ENCODE results near the gene KRT79.
"Not testable (repeated sequence)": the region's sequence is repeated elsewhere in the genome, so short reads cannot be mapped to it uniquely, and the experiment has no call there.

KRT79 gene

DNA sequence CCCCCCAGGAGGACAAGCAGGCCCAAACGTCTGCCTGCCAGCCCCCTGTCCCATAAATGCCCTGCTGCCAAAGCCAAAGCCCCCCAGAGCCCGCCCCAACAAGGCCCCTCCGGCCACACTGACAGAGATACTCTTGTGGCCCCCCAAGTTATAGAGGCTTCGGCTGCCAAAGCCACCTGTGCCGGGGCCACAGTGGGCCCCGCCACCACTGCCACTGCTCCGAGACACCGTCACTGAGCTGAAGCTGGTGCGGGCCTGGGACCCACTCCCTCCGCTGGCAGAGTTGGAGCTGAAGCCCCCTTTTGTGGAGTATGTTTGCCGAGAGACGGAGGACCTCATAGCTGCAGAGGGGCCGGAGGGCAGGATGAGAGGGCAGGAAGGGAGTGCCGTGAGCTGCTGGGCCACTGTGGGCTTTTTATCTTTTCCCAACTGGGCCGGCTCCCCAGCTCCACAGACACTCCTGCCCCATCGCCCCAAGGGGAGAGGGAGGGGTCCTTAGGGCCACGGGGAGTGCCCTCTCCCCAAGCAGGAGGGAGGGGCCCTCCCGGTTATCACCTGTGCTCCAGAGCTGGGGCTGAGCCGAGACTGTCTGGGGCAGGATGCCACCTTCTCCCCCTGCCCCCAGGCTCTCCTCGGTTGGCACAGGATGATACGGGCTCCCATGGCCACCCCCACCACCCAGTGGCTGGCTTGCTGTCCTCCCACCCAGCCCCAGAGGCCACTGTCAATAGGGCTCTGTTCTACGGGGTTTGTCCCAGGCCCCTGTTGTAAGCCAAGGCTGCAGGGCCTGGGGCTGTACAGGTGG, at the start of gene KRT79:
KRT79 (minus strand) TSS at position 390 of the 805 bp plus-strand sequence; CDS start at position 339, 51 bp downstream.
- no peak for DNase-seq

DNA sequence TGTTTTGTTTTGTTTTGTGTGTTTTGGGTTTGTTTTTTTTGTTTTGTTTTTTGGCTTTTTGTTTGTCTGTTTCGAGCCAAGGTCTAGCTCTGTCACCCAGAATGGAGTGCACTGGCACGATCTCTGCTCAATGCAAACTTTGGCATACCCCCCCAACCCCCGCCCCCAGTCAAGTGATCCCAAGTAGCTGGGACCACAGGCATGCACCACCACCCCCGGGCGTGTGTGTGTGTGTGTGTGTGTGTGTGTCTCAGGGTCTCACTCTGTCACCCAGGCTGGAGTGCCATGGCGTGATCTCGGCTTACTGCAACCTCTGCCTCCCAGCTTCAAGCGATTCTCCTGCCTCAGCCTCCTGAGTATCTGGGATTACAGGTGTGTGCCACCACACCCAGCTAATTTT, 46.4 kb upstream of the KRT79 start:
- not testable (repeated sequence) for DNase-seq

DNA sequence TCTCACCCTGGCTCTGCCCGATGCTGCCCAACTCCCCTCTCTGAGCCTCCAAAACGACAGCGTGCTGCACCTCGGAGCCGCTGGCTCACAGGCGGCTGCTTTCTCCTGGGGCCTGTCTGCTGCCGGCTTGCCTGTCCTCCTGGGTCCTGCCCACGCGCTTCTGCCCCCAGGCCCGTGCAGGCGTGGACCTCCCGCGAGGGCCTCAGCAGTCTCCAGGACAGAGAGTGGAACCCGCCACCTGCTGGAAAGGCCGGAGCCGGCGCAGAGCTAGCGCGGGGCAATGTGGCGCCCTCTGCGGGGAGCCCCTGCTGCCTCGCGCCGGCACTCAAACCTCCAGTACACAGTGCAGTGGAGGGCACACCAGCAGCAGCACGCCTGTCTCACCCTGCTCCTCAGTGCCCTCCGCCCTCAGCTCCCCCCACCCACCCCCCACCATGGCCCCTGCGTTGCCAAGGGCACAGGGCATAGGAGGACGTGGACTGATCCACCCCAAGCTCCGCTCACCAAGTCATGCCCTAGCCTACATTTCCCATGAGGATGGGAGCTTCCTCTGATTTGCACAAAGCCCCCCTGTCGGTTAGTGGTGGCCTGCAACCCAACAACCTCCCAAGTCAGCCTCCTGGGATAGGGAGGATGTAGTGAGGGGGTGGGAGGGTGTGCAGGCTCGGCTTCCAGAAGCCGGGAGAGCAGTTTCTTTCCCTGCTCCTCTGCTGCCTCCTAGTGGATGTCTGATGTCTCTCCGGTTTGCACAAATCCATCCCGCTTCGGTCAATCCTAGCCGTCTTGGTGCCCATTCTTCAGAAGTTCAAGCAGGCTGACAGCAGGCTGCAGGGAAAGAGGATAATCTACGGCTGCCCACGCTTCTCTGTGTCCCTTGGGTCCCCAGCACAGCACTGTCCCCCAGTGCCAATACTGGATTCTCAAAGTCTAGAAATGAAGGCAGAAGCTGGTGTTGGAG, 45.6 kb upstream of the KRT79 start:
- peak; percentile 85 for DNase-seq

DNA sequence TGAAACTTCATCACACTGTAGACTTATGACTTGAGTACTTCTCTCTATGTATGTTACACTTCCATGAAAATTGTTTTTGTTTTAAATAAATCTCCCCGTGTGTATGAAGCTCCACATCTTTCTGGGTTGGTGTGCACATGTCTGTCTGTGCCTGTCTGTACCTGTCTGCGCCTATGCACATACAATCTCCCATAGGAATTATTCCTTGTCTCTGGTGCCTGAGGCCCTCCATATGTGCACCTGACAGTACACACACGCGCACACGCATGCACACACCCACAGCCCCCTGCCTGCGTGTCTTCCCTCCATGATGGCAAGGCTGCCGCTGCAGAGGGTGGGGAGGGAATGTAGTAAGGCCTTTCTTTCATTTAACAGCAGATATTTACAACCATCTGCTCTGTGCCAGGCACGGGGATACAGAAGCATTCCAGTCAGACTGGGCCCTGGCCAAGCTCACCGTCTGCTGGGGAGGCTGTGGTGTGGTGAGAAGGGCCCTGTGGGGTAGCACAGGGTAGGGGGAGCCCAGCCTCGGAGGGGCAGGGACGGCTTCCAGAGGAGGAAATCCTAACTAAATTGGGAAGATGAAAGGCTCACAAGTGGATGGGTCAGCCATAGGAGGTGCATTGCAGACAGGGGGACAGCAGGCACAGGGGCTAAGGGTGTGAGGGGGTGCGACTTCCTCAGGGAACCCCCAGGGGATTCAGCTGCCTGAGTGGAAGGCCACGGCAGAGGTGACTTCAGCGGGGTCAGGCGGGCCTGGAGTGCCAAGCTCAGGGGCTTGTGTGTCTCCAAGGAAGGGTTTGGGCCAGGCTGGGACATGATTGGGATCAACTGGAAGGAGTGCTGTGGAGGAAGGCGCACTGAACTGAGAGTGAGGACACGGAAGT, 44.6 kb upstream of the KRT79 start:
- no peak for DNase-seq

DNA sequence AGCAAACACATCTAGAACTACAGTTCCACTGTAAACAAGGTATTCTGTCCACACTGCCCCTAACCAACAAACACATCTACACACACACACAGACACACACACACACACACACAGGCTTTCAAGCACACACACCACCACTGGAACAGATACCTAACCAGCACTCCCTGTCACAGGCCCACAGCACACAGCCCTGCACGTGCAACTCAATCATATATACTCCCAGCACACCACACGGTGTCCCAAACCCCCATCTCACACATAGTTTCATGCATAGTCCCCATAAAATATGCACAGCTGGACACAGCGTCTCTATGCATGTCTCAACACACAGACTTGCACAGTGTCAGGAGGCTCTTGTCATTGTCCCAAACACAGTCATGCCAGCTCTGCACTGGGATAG, 43.1 kb upstream of the KRT79 start:
- DNase-seq = no peak

DNA sequence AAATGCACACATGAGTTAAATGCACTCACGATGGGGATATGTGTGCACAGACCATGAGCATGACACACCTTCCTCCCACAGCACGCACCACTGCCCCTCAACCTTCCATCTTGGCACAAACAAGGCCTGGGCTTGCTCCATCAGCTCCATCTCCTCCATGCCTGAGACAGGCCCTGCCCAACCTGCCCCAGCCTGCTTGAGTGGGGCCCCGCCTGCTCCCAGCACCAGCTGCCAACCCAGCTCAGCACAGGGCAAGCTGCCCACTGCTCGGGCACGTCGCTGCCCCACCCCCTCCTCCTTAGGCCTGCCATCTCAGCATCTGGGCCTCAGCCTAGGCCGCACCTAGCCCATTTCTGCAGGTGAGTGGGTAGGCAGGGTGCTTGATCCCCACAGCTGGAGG, 42.3 kb upstream of the KRT79 start:
- DNase-seq = no peak

DNA sequence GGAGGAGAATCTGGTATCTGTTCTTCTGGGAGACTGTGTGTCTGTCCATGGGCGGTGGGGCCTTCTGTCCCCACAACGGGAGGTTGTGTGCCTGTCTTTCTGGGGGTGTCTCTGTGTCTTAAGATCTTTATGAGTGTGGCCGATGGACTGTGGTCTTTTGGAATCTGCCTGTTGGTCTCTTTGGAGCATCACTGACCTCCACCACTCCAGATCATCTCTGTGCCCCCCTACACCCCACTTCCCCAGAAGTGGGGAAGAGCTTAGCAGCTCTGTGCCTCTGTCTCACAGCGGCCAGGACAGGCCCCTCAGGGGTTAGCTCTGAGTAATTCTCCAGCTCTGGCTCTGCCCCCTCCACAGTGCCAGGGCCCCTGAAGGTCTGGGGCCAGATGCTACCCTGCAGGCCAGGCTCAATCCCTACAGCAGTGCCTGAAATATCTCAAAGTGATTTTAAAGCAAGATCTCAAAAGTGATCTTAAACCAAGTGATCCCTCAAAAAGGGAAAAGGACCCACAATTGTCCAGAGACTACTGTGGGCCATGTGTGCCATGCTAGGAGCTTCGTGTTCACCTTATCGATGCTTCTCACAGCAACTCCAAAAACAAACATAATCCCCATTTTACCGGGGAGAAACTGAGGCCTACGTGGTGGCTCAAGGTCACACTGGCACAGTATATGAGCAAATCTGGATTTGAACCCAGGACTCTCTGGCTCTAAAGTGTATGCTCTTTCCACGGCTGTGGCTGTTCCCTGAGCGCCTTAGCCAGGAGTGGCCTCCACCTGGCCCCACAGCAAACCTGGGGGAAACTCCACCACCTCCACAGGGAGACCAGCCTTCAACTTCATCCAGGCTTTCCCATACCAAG, 40.7 kb upstream of the KRT79 start:
- DNase-seq = no peak

DNA sequence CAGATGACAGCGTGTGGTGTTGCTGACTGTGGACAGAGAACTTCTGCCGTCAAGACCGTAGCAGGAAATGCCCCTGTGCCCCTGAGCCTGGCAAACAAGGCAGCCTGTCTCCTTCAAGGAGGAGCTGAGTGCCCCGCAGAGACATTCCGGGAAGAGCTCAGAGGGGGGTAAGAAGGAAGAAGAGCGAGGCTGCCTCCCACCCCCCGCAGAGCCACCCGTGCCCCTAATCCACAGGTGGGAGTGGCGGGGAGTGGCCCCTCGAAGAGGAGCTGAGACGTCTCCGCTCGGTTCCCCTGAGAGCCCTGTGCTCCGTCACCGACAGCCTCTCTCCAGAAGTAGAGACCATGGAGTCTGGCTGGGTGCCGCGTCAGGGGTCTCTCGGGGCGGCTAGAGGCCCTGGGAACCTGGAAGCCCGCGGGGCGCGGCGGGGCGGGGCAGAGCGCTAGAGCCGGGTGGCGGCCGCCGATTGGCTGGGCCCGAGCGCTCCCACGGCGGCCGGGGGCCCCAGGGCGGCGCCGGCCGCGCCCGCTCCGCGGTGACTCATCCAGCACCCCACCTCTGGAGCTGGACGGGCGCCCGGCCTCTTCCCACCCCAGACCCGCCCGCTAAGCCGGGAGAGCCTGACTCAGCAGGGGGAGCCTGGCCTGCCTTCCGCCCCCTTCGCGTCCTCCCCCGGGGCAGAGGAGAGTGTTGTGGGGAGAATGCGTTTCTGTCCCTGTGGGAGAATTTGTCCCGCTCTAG, 39.9 kb upstream of the KRT79 start:
- peak; percentile 95 for DNase-seq

DNA sequence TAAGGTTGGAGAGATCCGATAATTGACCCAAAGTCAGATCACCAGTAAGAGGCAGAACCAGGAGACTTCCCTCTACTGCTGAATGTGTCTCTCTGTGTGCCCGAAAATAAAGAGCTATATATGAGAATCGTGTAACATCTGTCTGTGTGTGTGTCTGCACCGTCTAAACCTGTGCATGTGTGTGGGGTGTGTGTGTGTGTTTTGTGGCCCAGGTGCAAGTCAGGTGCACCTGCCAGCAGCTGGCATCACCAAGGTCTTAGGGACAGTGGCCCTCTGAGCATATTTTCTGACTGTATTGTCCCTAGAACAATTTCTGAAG, 39.4 kb upstream of the KRT79 start:
- no peak for DNase-seq

DNA sequence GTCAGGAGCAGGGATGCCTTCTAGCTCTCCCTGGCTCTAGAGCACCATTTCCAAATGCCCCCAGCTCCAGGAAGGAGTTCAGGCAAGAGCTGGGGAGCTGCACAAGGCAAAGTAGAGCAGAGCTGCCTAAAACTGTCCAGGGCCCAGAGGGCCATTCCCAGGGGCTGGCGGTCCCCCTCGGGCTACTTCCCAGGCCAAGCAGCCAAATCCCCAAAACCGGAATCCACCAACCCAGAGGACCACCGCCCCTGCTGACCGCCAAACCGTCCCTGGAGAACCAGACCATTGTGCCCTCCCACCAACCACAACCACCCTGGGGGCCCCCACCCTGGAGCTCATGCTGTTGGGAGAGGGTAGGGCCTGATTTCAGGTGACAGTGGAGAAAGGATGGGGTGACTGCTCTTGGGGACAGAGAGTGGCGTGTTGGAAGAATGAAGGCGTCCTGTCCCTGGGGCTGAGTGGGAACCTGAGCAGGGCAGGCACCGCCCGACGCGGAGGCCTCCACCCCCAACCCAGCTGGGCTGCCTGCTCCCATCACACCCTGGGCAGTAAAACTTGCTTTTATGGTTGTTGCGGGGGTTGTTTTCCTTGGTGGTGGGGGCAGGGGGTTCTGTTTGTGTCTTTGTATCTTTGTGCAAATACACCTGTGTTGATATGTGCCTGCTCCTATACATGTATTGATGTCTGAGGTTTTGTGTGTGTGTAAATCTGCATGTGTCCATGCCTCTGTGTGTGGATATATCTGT, 38.7 kb upstream of the KRT79 start:
- DNase-seq = no peak

DNA sequence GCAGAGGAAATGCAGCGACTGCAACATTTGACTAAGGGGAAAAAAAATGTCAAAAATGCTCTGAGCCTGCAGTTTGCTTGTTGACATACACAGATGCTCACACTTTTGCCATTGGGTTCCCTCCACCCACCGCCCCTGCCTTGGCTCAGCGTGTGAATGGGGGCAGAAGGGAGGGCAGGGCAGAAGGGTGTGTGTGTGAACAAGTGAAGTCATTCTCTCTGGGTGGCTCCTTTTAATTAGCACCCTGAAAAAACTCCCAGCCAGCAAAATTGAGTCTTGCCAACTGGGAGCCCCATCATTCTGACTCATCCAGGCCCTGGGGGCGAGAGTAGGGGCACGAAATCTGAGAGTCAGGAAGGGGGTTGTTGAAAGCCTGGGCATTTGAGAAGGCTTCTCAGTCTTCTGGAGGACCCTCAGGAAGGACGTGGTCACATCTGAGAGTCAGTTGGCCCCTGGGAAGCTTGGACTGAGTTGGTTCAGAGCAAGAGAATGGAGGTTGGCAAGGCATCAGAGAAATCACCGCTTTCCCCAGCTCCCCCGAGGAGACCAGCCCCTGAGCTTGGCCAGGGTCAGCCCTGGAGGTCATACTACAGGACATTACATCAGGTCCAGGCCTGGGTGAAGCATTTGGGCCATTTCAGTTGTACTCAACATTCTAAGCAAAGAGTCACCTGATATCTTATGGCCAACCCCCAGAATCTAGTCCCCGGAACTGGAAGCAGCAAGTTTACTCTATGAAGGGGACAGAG, 37.4 kb upstream of the KRT79 start:
- peak; percentile 89 for DNase-seq

DNA sequence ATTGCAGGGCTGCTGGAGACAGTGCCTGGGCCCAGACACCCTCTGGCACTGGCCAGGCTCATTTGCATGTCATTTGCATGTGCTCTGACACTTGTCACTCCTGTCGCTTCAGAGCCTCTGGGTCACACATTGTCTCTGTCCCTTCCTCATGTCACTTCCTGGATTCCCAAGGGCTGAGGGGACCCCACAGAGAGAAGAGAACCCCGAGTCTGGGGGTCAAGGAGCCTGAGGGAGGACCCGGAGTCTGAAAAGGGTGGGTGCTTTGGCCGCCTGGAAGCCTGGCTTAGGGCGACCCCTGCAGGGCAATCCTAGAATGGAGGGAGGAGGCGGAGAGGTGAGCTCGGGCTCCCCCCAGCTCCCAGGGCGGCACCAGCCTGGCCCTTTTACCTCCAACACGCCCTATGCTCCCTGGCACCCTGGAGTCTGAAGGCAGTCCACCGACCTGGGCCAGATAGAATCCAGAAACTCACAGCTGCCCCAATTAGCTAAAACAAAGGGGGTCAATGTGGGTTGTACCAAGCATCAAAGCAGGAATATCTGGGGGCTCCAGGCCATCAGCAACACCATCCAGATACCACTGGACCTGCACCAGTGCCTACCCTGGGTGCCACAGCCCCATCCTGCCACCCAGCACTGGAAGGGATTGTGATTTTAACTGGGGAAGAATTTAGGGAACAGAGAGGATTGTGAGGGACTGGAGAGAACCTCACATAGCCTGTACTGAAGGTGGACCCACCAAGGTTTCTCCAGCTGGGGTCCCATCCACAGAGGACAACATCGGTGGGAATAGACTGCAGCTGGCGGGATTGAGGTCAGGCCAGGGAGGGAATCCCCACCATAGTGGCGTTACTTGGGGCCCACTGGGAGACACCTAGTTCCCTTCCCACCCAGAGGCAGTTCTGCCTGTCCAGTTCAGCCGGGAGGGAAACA, 36.5 kb upstream of the KRT79 start:
- peak; percentile 42 for DNase-seq

DNA sequence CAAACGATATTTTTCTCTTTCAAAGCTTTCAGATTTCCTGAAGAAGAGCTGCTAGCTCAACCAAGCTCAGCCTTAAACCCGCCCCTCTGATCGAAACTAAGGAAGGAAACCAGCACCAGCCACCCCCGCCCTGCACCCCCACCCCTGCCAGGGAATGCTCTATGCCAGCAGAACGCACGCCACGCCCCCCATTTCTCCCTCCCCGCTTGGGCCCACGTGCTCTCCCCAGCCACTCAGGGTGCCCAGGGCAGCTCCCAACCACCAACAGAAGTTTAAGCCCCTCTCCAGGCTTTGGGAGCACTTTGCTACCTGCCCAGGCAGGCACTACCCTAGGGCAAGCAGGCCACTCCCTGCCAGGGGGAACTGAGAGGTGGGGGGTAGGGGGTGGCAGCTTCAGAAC, 33.5 kb upstream of the KRT79 start:
- DNase-seq = no peak

DNA sequence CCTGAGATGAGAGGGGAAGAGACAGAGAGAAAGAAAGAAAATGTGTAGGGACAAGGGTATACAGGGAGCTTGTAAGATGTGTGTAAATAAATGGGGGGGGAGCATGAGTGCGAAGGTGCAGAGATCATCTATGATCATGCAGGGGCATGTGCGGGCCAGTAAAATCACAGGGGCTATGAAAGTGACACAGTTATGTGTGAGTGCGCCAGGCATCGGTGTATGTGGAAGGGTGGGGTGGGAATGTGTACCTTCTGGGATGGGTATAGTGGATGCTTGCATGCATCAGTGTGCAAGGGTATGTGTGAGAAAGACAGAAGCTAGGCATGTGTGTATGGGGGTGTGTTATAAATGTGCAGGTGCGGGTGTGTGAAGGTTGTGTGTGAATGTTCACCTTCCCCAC, 33.0 kb upstream of the KRT79 start:
- no peak for DNase-seq

DNA sequence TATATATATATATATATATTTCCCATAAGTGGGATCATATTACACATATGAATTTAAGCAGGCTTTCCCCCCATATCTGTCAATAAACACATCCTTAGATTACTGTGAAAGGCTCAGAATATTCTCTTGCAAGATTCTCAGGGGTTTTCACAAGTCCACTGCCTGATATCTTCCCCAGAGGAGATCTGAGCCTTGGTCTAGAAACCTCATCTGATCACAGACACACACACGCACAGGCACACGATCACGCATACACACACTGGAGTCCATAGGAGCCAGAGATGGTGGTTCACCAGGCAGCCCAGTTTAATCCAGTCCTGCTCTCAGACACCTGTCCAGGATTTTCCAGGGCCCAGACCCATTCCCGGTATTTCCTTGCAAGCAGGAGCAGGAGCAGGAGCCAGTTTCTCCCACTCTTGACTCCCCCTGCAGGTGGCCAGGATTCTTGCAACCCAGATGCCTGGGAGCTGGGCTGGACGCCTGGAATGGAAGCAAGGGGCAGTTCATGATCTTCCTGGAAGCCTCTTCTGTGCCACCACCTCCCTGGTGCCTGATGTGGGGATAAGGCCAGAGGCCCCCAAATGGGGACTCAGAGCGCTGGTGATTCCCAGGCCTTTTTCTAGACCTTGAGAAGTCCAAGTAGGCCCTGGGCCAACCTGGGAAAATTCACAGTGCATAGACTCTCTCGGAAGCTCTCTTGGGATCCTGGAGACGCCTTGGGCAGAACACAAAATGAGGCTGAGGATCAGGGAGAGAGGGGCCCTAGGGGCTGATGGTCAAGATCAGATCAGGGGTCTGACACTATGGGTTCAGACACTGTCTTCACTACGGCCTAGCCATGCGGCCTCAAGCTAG, 31.2 kb upstream of the KRT79 start:
- peak; percentile 61 for DNase-seq

DNA sequence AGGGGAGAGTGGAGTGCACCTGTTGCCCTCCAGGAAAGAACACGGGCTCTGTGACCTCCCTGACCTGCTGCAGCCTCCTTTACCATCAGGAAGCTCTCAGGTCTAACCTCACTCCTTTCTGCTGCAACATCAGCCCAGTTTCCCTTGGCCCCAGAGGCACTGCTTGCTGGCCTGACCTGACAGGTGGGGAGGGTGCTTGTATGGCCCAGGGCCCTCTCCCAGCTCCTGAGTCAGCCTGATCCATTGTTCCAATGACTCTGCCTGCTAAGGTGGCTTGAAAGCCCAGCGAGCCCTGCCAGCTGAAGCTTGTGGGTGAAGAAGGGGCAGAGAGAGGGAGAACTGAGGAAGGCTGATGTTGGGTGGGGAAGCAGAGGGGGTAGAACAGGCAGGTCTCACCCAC, 27.9 kb upstream of the KRT79 start:
- DNase-seq = no peak

DNA sequence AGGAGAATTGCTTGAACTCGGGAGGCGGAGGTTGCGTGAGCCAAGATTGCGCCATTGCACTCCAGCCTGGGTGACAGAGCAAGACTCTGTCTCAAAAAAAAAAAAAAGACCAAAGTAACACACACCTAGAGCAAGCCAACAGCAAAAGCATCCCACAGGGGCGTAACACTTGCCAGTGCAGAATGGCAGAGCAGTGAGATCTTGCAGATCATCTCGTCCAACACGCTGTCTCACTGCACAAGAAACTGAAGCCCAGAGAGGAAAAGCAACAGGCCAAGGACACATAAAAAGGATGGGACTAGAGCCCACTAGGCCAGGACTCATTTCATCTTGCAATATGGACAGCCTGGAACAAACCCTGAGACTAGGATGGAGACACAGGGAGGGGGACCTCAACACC, 27.4 kb upstream of the KRT79 start:
- DNase-seq = no peak

Data from fibroblast of skin of right quadriceps (primary cell).